K562 (cell line): Measurements from ENCODE around the gene DNAJC17. TPM values are rescaled to one million over a fixed set of nuclear protein-coding genes. Genes with fewer than 3 reads are reported as not detected.
A peak's percentile ranks its signal among the peaks of the same experiment; 100 is the strongest.

Experiments
- C11orf30 ChIP-seq: fragments of 450-650 bp; IDR thresholded peaks from 2 replicates; pipeline ENCODE4 v1.6.1; 2016; ENCODE audit warnings: low read depth, mild to moderate bottlenecking
- CAMTA2 ChIP-seq: fragments of 250-450 bp; sonication (Bioruptor Pico); conservative IDR thresholded peaks from 2 replicates; pipeline ENCODE4 v1.5.1; 2022
- CHD2 ChIP-seq: IDR thresholded peaks from 2 replicates; pipeline ENCODE4 v1.6.1; 2011; ENCODE audit warnings: low read depth, low read length
- ERF ChIP-seq: fragments of 450-650 bp; formaldehyde crosslinking; IDR thresholded peaks from 2 replicates; pipeline ENCODE4 v1.4.0; 2020; ENCODE audit warnings: mild to moderate bottlenecking, mixed read lengths
- GATAD2A ChIP-seq: fragments of 450-650 bp; IDR thresholded peaks from 2 replicates; pipeline ENCODE4 v1.6.1; 2017
- HNRNPH1 ChIP-seq: fragments of 200-400 bp; formaldehyde crosslinking; optimal IDR thresholded peaks from 2 replicates; pipeline ENCODE3; 2017; ENCODE audit warnings: low read depth, mild to moderate bottlenecking, low read length, moderate library complexity
- ILK ChIP-seq: fragments of 450-650 bp; IDR thresholded peaks from 2 replicates; pipeline ENCODE4 v1.6.1; 2016; ENCODE audit warnings: missing genetic modification characterization, low read depth, mild to moderate bottlenecking, missing compliant biosample characterization, moderate library complexity, borderline replicate concordance
- KDM1A ChIP-seq, 2 experiments: fragments of 450-650 bp; IDR thresholded peaks; 2 replicates each; pipeline ENCODE4 v1.6.1; 2016; ENCODE audit warnings: mild to moderate bottlenecking in 2 of 2
- KLF6 ChIP-seq: fragments of 250-450 bp; sonication (Bioruptor Pico); IDR thresholded peaks from 2 replicates; pipeline ENCODE4 v1.4.0; 2020; ENCODE audit warnings: mild to moderate bottlenecking, moderate library complexity, borderline replicate concordance
- LEF1 ChIP-seq: fragments of 450-650 bp; IDR thresholded peaks from 2 replicates; pipeline ENCODE4 v1.6.1; 2016; ENCODE audit warnings: mild to moderate bottlenecking
- MBD2 ChIP-seq: sonication (generic); IDR thresholded peaks from 2 replicates; pipeline ENCODE4 v1.6.1; 2016; ENCODE audit warnings: low read depth, borderline replicate concordance
- MYBL2 ChIP-seq, 2 experiments: fragments of 450-650 bp in 1 of 2; sonication (generic) in 1 of 2; formaldehyde crosslinking in 1 of 2; IDR thresholded peaks; 2 replicates each; pipeline versions ENCODE4 v1.6.1 to v1.8.1; 2017 to 2022; ENCODE audit warnings: borderline replicate concordance in 1 of 2, inconsistent platforms in 1 of 2, low read depth in 1 of 2, mild to moderate bottlenecking in 1 of 2, missing genetic modification reagents in 1 of 2, moderate library complexity in 1 of 2
- NR2C1 ChIP-seq, 2 experiments: fragments of 450-650 bp; IDR thresholded peaks; 2 replicates each; pipeline ENCODE4 v1.6.1; 2017; ENCODE audit warnings: mild to moderate bottlenecking in 2 of 2, antibody characterized with exemption in 1 of 2, inconsistent platforms in 1 of 2, missing compliant biosample characterization in 1 of 2, missing genetic modification characterization in 1 of 2
- PRPF4 ChIP-seq: fragments of 200-400 bp; formaldehyde crosslinking; IDR thresholded peaks from one replicate; pipeline ENCODE4 v1.6.1; 2017; ENCODE audit warnings: low read length, low read depth, mild to moderate bottlenecking; ENCODE audit not compliant: insufficient read depth, poor library complexity, severe bottlenecking
- SIRT6 ChIP-seq: IDR thresholded peaks from one replicate; pipeline ENCODE4 v1.6.1; 2012; ENCODE audit warnings: low read depth, mild to moderate bottlenecking, control low read depth, inconsistent platforms, low read length, moderate library complexity
- SRSF3 ChIP-seq: fragments of 200-400 bp; formaldehyde crosslinking; IDR thresholded peaks from 2 replicates; pipeline ENCODE4 v1.6.1; 2016; ENCODE audit warnings: mild to moderate bottlenecking, low read length, moderate library complexity; ENCODE audit not compliant: insufficient read depth
- SRSF7 ChIP-seq: fragments of 200-400 bp; formaldehyde crosslinking; optimal IDR thresholded peaks from 2 replicates; pipeline ENCODE3; 2017; ENCODE audit warnings: mild to moderate bottlenecking, low read depth, low read length
- TEAD4 ChIP-seq, 2 experiments: sonication (generic) in 1 of 2; formaldehyde crosslinking in 1 of 2; IDR thresholded peaks; 2 replicates each; pipeline versions ENCODE4 v1.6.1 to v1.8.0; 2012 to 2022; ENCODE audit warnings: borderline replicate concordance in 1 of 2, inconsistent platforms in 1 of 2, low read length in 1 of 2, mild to moderate bottlenecking in 1 of 2, missing genetic modification reagents in 1 of 2
- ZNF24 ChIP-seq: fragments of 450-650 bp; IDR thresholded peaks from 2 replicates; pipeline ENCODE4 v1.6.1; 2016
- polyA plus RNA-seq, 8 experiments: library from polyadenylated mRNA; depleted of rRNA in 4 of 8; stranded (reverse) in 5 of 8; unstranded in 3 of 8; fragments of >200 nt; fragmentation: Nextera tagmentation in 2 of 8; fragmentation: Illumina TruSeq in 1 of 8; extraction: Ambion mirVana in 2 of 8; extraction: Trizol in 1 of 8; gene quantifications; 2 replicates each; pipeline versions ENCODE4 v1.2.1 to v1.2.3, GENCODE V29; 2011 to 2014; ENCODE audit warnings: inconsistent platforms in 1 of 8, missing spikeins in 1 of 8
- total RNA-seq, 7 experiments: library from RNA; depleted of rRNA in 6 of 7; stranded (reverse); fragments of >200 nt in 6 of 7; fragmentation: Illumina TruSeq in 2 of 7; extraction: Trizol in 2 of 7; gene quantifications; 2 replicates each; pipeline versions ENCODE4 v1.2.1 to v1.2.3, GENCODE V29; 2011 to 2021; ENCODE audit warnings: low replicate concordance in 1 of 7
- TF ChIP-seq, protein P1 (sequence below): fragments of 450-650 bp; IDR thresholded peaks from one replicate; pipeline ENCODE4 v1.6.1; 2018; ENCODE audit warnings: mild to moderate bottlenecking, moderate library complexity; ENCODE audit not compliant: partially characterized antibody
- TF ChIP-seq, protein P2 (sequence below): sonication (generic); formaldehyde crosslinking; IDR thresholded peaks from 2 replicates; pipeline ENCODE4 v1.8.1; 2023; ENCODE audit warnings: mild to moderate bottlenecking, missing genetic modification reagents
- TF ChIP-seq, protein P3 (sequence below): fragments of 250-450 bp; sonication (Bioruptor Pico); IDR thresholded peaks from 2 replicates; pipeline ENCODE4 v1.4.0; 2020; ENCODE audit warnings: mild to moderate bottlenecking, moderate library complexity

DNAJC17 gene
- total and polyA plus RNA-seq, 9 of the 15 experiments (the other 6 are each of a cell fraction or from before 2014, with no cell fraction given): 2.4 to 79.4 (median 44.2) TPM

DNA sequence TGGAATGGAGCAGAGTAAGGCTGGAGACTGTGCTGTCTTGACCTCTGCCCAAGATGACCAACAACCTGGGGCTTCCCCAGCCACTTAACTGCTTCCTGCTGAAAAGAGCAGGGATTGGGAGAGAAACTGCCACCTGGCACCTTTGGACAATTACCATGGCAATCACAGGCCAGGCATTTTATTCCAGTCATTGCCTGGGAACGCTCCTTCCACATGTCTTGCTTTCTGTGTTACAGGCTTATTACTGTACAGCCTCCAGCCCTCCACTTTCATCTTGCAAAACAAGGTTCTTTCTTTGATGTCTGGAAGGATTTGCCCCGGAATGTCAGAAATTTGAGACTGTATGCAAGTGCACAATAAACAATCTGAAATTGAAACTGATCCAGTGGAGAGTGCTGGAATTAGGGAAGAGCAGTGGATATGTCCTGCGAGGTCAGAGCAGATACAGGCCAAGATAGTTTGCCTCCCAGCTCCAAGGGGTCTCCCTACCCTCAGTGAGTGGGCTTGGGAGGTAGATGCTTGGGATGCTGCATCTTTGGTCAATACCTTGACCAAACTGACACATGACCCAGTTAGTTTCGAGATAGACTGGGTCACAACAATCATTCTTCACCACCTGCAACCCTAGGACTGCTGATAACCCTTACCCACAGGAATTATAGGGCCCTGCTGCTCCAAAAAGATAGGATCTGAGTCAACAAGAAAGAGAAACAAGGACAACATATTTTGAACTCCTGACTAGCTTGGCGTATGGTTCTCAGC is 18.6 kb upstream of the DNAJC17 start (continued):
- TF ChIP-seq, protein P1, sequence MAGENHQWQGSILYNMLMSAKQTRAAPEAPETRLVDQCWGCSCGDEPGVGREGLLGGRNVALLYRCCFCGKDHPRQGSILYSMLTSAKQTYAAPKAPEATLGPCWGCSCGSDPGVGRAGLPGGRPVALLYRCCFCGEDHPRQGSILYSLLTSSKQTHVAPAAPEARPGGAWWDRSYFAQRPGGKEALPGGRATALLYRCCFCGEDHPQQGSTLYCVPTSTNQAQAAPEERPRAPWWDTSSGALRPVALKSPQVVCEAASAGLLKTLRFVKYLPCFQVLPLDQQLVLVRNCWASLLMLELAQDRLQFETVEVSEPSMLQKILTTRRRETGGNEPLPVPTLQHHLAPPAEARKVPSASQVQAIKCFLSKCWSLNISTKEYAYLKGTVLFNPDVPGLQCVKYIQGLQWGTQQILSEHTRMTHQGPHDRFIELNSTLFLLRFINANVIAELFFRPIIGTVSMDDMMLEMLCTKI: no peak
- TF ChIP-seq NR2C1 (IDR thresholded peaks at IDR 0.05): peak; percentile 65
- TF ChIP-seq NR2C1 (tag; IDR thresholded peaks at IDR 0.05): peak; percentile 85
- peak; percentile 97; the same call in 1 of the 2 replicates for TF ChIP-seq LEF1
- TF ChIP-seq C11orf30: no peak
- no peak for TF ChIP-seq SRSF3
- TF ChIP-seq KDM1A (IDR thresholded peaks at IDR 0.05): peak; percentile 93 to 94
- TF ChIP-seq KLF6 (CRISPR knock-in tag): no peak
- no peak for TF ChIP-seq CHD2
- TF ChIP-seq PRPF4: no peak
- no peak for TF ChIP-seq CAMTA2 (CRISPR knock-in tag)
- no peak for TF ChIP-seq ILK (tag)
- no peak for TF ChIP-seq SIRT6
- TF ChIP-seq MYBL2 (IDR thresholded peaks at IDR 0.05; ENCODE audit: low read depth): no peak; the same call in 1 of the 2 replicates
- no peak for TF ChIP-seq MYBL2 (CRISPR knock-in tag; IDR thresholded peaks at IDR 0.05; ENCODE audit: borderline replicate concordance)
- no peak for TF ChIP-seq SRSF7
- TF ChIP-seq ZNF24: no peak
- TF ChIP-seq MBD2: no peak; the same call in 1 of the 2 replicates
- no peak for TF ChIP-seq GATAD2A
- peak; percentile 98 for TF ChIP-seq TEAD4 (IDR thresholded peaks at IDR 0.05; ENCODE audit: low read length)
- no peak for TF ChIP-seq TEAD4 (CRISPR knock-in tag; IDR thresholded peaks at IDR 0.05; ENCODE audit: borderline replicate concordance)
- TF ChIP-seq, protein P2, sequence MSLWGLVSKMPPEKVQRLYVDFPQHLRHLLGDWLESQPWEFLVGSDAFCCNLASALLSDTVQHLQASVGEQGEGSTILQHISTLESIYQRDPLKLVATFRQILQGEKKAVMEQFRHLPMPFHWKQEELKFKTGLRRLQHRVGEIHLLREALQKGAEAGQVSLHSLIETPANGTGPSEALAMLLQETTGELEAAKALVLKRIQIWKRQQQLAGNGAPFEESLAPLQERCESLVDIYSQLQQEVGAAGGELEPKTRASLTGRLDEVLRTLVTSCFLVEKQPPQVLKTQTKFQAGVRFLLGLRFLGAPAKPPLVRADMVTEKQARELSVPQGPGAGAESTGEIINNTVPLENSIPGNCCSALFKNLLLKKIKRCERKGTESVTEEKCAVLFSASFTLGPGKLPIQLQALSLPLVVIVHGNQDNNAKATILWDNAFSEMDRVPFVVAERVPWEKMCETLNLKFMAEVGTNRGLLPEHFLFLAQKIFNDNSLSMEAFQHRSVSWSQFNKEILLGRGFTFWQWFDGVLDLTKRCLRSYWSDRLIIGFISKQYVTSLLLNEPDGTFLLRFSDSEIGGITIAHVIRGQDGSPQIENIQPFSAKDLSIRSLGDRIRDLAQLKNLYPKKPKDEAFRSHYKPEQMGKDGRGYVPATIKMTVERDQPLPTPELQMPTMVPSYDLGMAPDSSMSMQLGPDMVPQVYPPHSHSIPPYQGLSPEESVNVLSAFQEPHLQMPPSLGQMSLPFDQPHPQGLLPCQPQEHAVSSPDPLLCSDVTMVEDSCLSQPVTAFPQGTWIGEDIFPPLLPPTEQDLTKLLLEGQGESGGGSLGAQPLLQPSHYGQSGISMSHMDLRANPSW: no peak
- TF ChIP-seq, protein P3, sequence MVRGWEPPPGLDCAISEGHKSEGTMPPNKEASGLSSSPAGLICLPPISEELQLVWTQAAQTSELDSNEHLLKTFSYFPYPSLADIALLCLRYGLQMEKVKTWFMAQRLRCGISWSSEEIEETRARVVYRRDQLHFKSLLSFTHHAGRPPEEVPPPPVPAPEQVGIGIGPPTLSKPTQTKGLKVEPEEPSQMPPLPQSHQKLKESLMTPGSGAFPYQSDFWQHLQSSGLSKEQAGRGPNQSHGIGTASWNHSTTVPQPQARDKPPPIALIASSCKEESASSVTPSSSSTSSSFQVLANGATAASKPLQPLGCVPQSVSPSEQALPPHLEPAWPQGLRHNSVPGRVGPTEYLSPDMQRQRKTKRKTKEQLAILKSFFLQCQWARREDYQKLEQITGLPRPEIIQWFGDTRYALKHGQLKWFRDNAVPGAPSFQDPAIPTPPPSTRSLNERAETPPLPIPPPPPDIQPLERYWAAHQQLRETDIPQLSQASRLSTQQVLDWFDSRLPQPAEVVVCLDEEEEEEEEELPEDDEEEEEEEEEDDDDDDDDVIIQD (CRISPR knock-in tag): no peak
- TF ChIP-seq HNRNPH1: no peak
- no peak for TF ChIP-seq ERF (CRISPR knock-in tag)
